Nucleus accumbens (tissue), 56 donors: ENCODE data around the gene DES.

Experiments
- DNase-seq, 56 donors: peaks; one replicate each; lab custom pipeline; 2025; lab: John Stamatoyannopoulos, UW

The DES gene

GRCh38 chr2:219451661-219452360 is 33.6 kb downstream of the DES start:
- DNase-seq = peak in 11 of 56 donors; percentile 10 to 47 (median 23)

DNA sequence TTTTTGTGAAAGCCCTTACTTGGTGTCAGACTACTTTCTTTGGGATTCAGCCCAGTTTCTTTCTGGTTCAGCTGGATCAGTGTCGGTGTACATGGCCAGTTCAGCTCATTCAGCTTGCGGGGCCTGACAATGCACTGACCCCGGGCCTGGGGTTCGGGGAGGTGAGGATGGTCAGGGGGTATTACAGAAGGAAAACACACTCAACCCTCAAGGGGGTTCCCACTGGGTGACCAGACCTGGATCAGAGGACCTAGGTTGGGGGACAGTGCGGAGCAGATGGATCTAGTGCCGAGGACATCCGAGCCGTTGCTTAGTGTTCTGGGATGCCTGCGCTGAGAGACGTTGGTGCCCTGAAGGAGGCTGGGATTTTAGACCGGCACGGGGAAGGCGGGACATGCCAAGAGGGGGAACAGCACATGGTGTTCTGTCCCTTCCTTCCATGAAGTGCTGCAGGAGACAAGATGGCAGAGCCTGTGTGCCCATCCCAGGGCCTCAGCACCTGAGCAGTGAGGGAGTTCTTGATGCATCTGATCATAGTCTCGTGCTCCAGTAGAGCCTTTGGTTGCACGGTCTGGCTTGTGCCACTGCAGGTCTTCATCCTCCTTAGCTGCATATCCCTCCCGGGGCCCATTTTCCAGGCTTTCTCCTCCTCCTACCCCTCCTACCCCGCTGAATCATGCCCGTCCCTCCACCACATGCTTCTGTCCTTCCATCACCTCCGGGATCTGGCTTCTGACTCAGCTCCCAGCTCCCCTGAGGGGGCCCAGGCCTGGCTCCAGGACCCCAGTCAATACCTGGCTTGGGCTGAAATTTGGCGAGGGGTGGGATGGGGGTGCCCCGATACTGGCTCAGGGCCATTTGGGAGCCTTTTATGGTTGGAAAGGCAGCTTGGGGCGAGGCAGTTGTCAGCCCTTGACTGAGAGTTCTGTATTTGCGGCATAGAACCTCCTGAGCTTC is 34.5 kb downstream of the DES start:
- peak in 32 of 56 donors; percentile 11 to 55 (median 36) for DNase-seq

GRCh38 chr2:219453671-219454590 is 35.8 kb downstream of the DES start:
- DNase-seq = peak in 8 of 56 donors; percentile 9 to 47 (median 25)

DNA sequence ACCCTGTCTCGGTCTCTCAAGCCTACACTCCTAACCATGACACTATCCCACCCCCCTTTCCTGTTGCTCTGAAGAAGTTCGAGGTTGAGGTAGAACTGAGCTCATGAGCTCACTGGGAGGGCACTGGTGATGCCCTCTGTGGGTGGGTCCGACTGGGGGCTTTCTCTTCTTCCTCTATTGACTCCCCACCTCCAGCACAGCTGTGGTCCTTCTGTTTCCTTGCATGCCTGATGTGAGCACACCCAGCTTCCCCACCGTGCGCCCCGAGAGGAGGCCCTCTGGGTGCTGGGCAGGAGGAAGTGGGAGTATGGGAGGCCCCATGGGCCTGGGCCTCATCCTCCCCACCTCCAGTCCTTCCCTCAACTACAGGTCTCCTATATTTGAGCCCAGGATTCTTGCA is 37.4 kb downstream of the DES start:
- DNase-seq = no peak

- no peak for DNase-seq
Measured at GRCh38 chr2:219457784-219458369, 39.7 kb downstream of the DES start.

DNA sequence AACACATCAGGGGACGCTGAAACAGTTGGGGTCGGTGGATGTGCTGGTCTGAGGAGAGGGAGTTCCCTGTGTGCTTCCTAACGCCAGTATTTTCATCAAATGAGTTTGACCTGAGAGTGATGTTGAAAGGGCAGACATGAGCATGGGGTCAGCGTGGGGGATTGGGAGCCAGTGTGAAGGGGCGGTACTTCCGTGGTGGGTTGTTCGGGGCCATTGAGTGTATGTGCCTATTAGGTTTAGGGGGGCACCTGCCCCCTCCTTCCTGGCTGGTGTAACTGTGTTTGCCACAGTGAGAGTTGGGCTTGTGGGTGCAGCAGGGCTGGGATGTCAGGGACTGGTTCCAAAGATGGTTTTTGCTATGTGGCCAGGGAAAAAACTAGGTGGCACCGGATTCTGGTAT is 40.8 kb downstream of the DES start:
- DNase-seq = no peak

GRCh38 chr2:219459460-219460311 is 41.5 kb downstream of the DES start:
- peak in 14 of 56 donors; percentile 10 to 46 (median 18) for DNase-seq

DNA sequence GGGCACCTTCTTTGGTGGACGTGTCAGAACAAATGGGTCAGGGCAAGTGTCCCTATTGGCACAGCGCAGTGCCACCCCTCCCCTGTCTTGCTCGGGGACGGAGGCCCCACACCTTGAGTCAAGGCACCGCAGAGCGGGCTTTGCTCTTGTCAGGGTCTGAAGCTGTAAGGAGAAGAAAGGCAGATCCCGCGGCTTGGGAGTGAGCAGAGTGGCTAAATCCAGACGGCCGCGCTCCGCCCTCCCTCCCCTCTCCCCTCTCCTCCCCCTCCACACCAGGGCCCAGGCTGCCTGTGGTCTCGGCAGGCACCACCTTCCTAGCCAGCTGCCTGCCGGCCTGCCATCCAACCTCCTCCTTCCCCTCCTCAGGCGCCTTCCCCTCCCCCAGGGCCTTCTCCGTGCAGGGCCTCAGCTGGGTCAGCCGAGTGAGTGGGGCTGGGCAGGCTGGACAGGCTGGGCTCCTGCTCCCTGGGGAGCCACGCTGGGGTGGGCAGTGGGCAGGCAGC is 42.3 kb downstream of the DES start:
- peak in 23 of 56 donors; percentile 12 to 64 (median 29) for DNase-seq

DNA sequence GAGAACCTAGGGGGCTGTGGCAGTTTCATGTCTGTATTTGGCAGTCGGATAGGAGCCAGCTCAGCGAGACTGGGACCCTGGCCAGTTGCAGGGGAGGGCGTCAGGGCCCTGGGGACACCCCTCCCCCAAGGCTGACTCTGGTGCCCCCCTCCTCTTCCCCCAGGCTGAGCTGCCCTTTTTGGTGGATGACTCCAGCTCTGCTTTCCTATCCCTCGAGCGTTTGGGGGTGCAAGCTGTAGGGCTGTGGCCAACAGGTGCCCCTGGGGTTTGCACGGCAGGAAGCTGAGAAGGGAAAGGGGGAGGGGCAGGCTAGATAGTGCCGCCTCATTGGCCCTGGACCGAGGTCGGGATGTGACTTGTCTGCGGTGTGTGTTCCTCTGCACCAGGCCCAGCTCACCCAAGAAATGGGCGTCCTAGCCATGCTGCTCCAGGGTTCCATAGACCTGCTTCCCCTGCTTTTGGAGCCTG is 42.9 kb downstream of the DES start:
- peak in 2 of 56 donors; percentile 46 to 47 for DNase-seq

- no peak for DNase-seq
Measured at GRCh38 chr2:219461669-219462068, 43.5 kb downstream of the DES start.

DNA sequence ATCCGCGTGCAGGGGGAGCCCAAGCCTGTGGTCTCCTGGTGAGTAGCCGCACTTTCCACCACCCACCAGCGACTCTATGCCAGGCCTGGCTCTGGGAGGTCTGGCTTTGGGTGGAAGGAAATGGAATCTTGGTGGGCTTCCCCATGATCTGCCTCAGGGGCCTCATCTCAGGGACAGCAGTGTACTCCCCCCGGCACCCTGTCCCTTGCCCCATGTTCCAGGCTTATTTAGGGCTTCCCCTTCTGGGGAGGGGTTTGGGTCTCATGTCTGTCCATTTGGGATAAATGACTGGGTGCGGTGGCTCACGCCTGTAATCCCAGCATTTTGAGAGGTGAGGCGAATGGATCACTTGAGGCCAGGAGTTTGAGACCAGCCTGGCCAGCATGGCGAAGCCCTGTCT is 44.2 kb downstream of the DES start:
- no peak for DNase-seq

DNA sequence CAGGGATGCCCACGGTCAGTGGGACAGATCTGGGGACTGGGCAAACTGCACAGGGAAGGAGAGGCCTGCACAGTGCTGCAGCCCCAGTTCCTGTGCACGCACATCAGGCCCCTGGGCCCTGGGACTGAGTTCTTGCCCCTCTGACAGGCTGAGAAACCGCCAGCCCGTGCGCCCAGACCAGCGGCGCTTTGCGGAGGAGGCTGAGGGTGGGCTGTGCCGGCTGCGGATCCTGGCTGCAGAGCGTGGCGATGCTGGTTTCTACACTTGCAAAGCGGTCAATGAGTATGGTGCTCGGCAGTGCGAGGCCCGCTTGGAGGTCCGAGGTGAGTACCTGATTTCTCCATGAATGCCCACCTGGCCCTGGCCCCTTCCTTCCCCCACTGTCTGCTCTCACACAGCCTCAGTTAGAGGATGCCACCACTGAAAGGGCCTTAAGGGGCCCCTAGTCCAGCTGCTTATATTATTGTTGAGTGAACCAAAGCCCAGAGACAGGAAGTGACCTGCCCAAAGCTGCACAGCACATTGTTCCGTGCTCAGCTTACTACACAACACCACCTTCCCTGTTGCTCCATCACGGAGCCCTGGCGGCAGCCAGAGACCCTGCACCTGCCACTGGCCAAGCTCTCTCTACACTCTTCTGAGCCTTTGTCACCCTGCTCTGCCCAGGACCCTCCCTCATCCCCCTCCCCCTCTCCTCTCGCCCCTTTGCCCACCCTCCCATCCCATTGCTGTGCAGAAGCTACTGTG is 46.3 kb downstream of the DES start:
- DNase-seq = no peak

- no peak for DNase-seq
Measured at GRCh38 chr2:219465659-219466561, 47.7 kb downstream of the DES start.

GRCh38 chr2:219466816-219467735 is 48.9 kb downstream of the DES start:
- DNase-seq = peak in 7 of 56 donors; percentile 12 to 35 (median 19)

DNA sequence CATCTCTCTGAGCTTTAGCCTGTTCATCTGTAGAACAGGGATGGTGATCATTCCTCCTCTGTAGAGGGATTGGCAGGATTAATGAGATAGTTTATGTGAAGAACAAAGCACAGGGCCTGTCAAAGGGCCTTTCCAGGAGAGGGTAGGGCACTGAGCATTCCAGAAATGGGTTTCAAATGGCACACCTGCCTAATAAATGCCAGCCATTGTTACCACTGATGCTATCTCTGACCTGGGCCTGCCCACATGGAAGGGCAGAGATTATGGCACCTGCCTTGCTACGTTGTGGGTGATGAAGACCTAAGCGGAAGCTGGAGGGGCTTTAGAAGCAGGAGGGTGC is 49.5 kb downstream of the DES start:
- no peak for DNase-seq
